Measurements from ENCODE around the gene SCFD2.

GRCh38 chr4:52907510-52907909 lies 458.4 kb downstream of the SCFD2 start:
- TF ChIP-seq CTCF (IDR thresholded peaks at IDR 0.05) (no peak), MAX (IDR thresholded peaks at IDR 0.05; ENCODE audit: low read depth) (no peak), JUND (IDR thresholded peaks at IDR 0.05) (no peak)
